ENCODE measurements around the gene MYLK4.

Gene MYLK4

GRCh38 chr6:2743280-2744208 lies 7.2 kb downstream of the MYLK4 start:
- no peak overlapping the region for H3K4me3 ChIP-seq (ENCODE audit: low read depth, low read length)
- no peak for TF ChIP-seq CTCF (IDR thresholded peaks at IDR 0.05; ENCODE audit: low read depth, low read length)

GRCh38 chr6:2741756-2742155 lies 9.0 kb downstream of the MYLK4 start:
- H3K4me3 ChIP-seq (ENCODE audit: low read depth, low read length) = no peak overlapping the region

GRCh38 chr6:2740581-2740980 lies 10.1 kb downstream of the MYLK4 start:
- H3K4me3 ChIP-seq (ENCODE audit: low read depth, low read length) = no peak overlapping the region
- no peak for TF ChIP-seq CTCF (IDR thresholded peaks at IDR 0.05; ENCODE audit: low read depth, low read length)

More at GRCh38 chr6:2741756-2742155, 9.0 kb downstream of the MYLK4 start:
- TF ChIP-seq CTCF (IDR thresholded peaks at IDR 0.05; ENCODE audit: low read depth, low read length) = no peak

- no peak for TF ChIP-seq CTCF (IDR thresholded peaks at IDR 0.05; ENCODE audit: low read depth, low read length)
- no peak overlapping the region for H3K4me3 ChIP-seq (ENCODE audit: low read depth, low read length)
These were observed 11.4 kb downstream of the MYLK4 start for GRCh38 chr6:2739335-2739734.

GRCh38 chr6:2738373-2738979 lies 12.2 kb downstream of the MYLK4 start:
- H3K4me3 ChIP-seq (ENCODE audit: low read depth, low read length) = no peak overlapping the region
- peak; percentile 66 for TF ChIP-seq CTCF (IDR thresholded peaks at IDR 0.05; ENCODE audit: low read depth, low read length)

- no peak overlapping the region for H3K4me3 ChIP-seq (ENCODE audit: low read depth, low read length)
- no peak for TF ChIP-seq CTCF (IDR thresholded peaks at IDR 0.05; ENCODE audit: low read depth, low read length)
These were observed 12.8 kb downstream of the MYLK4 start for GRCh38 chr6:2737885-2738284.

Measured in WI38 (cell line).